Measurements from ENCODE around the gene ARID4B.
"Not testable (repeated sequence)": the region's sequence is repeated elsewhere in the genome, so short reads cannot be mapped to it uniquely, and the experiment has no call there.

Gene ARID4B

GRCh38 chr1:235266967-235267366 is 61.0 kb downstream of the ARID4B start:
- DNase-seq: no peak

GRCh38 chr1:235266325-235266724 is 61.7 kb downstream of the ARID4B start:
- DNase-seq: no peak

GRCh38 chr1:235265900-235266299 is 62.1 kb downstream of the ARID4B start:
- no peak for DNase-seq

DNA sequence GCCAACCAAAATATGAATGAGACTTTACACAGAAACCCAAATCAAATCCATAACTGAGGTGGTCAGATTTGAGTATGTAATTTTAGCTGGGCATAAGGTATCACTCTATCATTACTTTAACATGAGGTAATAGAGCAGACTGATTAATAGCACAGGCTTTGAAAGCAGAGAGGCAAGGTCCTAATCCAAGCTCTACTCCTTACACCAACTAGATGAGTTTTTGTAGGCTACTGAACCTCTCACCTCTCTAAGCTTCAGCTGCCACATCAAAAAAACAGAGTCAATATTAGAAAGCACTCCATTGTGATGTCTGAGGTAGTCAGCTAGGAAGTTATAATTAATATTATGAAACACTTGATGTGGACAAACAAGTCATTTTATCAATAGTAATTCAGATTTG is 63.7 kb downstream of the ARID4B start:
- DNase-seq: no peak

DNA sequence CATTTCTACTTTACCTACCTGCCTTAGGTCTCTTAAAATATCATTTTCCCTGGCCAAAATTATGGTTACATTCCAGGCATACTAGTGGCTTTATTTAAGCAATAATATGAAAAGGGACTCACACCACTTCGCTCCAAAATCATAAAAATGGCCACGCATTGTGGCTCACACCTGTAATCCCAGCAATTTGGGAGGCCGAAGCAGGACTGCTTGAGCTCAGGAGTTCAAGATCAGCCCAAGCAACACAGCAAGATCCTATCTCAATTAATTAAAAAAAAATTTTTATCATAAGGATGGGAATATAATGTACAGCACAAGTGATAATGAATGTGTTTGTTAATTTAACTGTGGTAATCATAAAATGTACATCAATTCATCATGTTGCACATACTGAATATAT is 65.4 kb downstream of the ARID4B start:
- no peak for DNase-seq

DNA sequence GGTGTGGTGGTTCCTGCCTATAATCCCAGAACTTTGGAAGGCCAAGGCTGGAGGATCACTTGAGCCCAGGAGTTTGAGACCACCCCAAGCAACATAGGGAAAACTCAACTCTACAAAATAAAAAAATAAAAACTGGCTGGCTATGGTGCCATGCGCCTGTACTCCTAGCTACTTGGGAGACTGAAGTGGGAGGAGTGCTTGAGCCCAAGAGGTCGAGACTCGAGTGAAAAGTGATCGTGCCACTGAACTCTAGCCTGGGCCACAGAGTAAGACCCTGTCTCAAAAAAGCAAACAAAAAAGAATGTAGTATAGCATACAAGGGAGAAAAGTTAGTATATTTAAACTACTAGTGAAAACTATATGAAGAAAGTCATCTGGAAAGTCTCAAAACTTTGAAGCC is 66.7 kb downstream of the ARID4B start:
- DNase-seq: no peak

DNA sequence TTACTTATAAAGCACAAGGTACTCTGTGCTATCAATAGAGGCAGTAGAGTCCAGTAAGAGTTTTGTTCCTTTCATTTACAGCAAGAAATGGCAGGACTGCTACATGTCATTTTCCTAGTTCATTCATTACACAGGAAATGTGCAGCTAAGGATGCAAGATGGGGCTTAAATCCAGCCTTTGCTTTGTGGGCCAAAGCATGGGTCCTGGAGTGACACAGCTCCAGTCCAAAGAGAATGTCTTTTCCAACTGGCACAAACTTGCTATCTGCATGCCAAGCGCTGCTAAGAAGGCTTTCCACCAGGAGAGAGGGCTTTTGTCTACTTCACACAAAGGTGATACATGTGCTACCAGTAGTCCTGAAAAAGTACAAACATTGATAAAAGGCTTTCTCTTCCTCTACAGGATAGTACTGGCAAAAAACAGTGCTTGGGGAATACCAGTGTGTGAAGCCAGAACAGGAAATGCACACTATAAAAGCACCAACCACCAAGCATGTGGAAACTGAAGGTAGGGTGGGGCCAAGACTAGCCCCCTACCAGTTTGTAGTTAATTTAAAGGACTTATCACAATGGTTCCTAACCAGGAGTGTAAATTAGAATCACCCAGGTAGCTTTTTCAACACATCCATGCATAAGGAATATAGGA is 68.7 kb downstream of the ARID4B start:
- no peak for DNase-seq

- not testable (repeated sequence) for DNase-seq
Measured at GRCh38 chr1:235258068-235258467, 69.9 kb downstream of the ARID4B start.

DNA sequence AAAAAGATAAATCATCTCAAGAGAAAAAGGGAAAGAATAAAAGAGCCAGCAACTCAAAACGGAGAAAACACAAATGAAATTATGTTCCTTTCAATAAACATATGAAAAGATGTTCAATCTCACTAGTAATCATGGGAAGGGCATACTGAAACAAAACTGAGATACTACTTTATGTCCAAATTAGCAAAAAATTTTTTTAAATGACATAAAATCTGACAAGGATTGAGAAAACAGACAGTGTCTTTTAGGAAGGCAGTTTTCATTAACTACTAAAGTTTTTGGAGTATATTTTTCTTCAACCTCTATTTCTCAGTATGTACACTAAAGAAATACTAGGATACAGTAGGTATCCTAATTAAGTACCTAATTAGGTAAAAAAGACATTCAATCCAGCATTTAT is 73.3 kb downstream of the ARID4B start:
- DNase-seq: no peak

DNA sequence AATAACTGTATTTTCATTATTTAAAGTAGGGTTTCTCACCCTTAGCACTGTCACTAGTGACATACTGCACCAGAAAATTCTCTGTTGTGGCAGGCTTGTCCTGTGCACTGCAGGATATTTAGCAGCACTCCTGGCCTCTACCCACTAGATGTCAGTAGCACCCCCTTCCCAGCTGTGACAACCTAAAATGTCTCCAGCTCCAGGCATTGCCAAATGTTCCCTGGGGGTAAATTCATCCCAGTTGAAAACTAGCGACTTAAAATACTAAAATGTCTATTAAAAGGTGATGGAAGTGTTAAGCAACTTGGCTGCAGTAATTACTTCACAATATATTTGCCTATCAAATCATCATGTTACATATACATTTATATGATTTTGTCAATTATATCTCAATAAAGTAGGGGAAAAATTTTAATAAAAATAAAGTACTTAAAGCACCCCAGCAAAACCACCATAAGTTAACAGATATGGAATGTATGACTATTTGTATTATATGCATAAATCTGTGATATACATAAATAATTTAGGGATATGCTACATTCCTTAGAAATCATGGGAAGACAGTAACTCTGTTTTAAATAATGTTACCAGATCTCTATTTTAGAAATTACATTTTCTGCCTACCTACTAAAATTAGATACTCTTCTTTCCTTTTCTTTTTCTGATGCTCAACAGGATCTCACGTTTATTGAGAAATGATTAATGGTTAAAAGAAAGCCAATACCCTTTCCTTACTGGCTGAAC is 74.6 kb downstream of the ARID4B start:
- no peak for DNase-seq

DNA sequence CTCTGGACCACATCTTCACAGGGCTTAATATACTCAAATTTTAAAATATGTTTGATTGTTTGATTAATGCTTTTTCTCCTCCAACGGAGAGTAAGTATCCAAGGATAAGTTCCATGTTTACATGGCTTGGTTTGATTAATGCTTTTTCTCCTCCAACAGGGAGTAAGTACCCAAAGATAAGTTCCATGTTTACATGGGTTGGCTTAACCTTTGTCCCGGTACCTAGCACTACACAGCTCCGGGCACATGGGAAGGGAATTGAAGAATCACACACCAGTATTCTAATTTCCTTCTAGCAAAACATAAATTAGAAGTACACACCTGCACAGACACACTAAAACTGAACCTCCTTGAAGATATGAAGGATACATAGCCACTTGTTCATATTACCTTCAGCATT is 77.5 kb downstream of the ARID4B start:
- no peak for DNase-seq

GRCh38 chr1:235246022-235246948 is 81.7 kb downstream of the ARID4B start:
- no peak for DNase-seq

DNA sequence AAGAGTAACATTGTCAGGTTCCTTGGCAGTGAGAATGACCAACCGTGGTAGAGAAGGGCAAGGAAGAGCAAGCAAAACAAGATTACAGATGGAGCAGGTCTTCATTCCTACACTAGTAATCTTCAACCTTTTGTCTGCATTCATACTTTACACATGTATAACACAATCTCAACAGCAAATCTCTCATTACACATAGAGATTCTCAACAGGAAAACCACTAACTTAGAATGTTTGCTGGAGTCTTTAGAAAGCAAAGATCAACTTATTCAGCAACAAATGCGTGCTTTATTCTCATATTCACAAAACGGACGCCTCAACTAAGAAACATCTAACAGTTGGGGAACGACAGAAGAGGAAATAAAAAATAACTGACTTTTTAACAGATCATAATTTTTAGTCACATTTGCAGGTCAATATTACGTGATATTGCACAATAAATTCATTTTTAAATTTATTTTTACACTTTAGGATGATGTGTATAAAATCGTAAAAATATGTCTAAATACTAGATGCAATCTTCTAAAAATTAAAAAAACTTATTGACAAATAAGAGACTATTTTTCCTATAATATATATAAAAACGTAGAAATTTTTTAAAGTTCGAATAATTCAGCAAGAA is 82.9 kb downstream of the ARID4B start:
- DNase-seq: no peak

- no peak for DNase-seq
Measured at GRCh38 chr1:235240960-235241359, 87.0 kb downstream of the ARID4B start.

DNA sequence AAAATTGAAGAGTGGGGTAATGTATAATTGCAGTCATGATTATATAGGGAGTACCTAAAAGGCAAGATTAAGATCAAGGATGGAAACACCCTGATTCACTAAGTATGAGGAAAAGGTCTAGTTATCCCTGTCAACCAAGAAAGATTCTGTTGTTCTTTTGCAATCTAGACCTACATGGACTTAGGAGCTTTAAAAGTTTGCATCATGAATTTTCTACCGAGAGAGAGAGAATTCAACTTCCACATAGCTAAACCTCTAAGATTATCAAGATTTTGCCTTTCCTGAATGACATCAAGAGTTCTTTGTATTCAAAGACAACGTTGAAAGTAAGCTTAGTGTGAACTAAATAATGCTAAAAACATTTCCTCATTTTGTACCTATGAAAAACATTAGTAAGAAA is 88.1 kb downstream of the ARID4B start:
- no peak for DNase-seq

- DNase-seq: no peak
Measured at GRCh38 chr1:235238558-235238957, 89.4 kb downstream of the ARID4B start.

GRCh38 chr1:235236128-235236527 is 91.9 kb downstream of the ARID4B start:
- no peak for DNase-seq

- no peak for DNase-seq
Measured at GRCh38 chr1:235229868-235230267, 98.1 kb downstream of the ARID4B start.

- DNase-seq: no peak
Measured at GRCh38 chr1:235227414-235227813, 100.6 kb downstream of the ARID4B start.

GRCh38 chr1:235226933-235227332 is 101.0 kb downstream of the ARID4B start:
- DNase-seq: no peak

DNA sequence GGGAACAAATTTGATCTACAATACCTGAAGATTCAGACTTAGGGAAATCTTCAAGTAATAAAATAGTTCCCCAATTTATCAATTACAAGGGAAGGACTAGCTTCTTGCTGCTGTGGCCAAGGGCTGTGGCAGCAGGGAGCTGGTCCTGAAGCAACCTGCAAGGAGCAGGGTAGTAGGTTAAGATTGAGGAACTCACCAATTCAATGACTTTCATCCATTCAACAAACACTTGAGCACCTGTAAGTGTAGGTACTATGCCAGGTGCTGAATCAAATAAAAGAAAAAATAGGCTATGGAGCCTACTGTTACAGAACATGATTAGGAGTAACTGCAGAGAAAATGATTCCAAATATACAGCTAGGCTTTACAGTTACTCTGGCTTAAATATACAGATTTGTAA is 102.7 kb downstream of the ARID4B start:
- no peak for DNase-seq

- DNase-seq: no peak
Measured at GRCh38 chr1:235221653-235222375, 106.2 kb downstream of the ARID4B start.

- no peak for DNase-seq
Measured at GRCh38 chr1:235215453-235215852, 112.5 kb downstream of the ARID4B start.

Data from SIG-M5 (cell line).